ENCODE data around the gene KCNG1.
"Not testable (repeated sequence)": the region's sequence is repeated elsewhere in the genome, so short reads cannot be mapped to it uniquely, and the experiment has no call there.

KCNG1 gene

GRCh38 chr20:50980851-50981713 is 41.8 kb downstream of the KCNG1 start:
- peak; percentile 55 for DNase-seq

- peak; percentile 24 for DNase-seq
Measured at GRCh38 chr20:50980071-50980681, 42.7 kb downstream of the KCNG1 start.

DNA sequence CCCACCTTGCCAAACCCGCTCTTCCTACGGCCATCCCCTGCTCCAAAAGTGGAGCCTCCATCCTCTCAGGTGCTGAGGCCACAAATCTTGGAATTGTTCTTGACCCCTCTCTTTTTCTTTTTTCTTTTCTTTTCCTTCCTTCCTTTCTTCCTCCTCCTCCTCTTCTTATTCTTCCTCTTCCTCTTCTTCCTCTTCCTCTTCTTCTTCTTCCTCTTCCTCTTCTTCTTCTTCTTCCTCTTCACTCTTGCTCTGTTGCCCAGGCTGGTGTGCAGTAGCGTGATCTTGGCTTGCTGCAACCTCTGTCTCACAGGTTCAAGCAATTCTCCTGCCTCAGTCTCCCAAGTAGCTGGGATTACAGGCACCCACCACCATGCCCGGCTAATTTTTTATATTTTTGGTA is 44.4 kb downstream of the KCNG1 start:
- not testable (repeated sequence) for DNase-seq

- DNase-seq, result no peak
Measured at GRCh38 chr20:50977066-50978021, 45.6 kb downstream of the KCNG1 start.

GRCh38 chr20:50975701-50976330 is 47.1 kb downstream of the KCNG1 start:
- no peak for DNase-seq

DNA sequence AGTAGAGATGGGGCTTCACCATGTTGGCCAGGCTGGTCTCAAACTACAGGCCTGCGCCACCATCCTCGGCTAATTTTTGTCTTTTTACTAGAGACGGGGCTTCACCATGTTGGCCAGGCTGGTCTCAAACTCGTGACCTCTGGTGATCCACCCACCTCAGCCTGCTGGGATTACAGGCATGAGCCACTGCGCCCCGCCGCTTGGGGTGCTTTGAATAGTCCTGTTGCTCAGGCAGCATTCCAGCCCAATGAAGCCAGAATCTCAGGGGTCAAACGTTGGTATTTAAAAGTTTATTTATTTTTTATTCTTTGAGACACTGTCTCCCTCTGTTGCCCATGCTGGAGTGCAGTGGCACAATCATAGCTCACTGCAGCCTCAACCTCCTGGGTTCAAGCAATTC is 53.0 kb downstream of the KCNG1 start:
- no peak for DNase-seq

DNA sequence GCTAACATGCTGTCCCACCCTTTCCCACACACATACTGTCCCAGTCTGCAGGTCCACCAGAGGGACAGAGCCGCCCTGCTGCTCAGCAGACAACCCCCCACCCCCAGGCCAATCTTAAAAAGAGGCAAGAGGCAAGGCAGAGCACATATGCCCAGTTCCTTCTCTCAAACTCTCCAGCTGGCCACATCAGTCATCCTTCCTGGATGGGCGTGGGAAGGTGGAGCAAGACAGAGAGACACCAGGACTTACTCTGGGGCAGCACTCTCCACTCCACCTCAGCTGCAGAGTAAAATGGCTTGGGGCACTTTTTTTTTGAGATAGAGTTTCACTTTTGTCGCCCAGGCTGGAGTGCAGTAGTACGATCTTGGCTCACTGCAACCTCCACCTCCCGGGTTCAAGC is 53.5 kb downstream of the KCNG1 start:
- DNase-seq, result no peak

DNA sequence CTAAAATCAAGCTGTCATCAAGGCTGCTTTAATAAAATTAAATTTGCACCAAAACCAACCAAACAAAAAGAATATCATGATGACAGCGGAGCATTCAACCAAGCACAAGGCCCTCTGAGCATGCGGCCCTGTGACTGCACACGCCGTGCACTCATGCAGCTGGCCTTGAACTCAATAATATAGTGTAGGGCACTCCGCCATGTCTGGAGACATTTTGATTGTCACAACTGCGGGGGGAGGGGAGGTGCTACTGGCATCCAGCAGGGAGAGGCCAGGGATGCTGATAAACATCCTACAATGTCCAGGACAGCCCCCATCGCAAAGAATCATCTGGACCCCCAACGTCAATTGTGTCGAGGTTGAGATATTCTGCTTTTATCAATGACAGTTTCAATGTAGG is 54.6 kb downstream of the KCNG1 start:
- no peak for DNase-seq

DNA sequence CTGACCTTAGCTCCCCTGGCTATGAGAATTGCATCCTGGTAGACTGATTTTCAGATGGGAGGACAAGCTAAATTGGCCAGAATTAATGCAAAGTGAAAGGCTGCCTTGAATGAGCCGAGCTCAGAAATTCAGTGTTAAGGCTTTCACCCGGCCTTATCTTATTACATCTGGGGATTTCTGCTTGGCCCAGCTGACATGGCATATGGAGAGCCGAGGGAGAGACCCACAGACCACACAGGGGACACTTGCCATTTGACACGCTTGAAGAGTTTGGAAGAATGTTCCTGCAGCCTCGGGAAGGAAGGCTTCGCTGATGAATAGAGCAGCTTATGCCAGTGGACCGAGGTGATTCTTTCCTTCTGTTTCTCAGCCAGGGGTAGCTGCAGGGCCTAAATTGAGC is 55.3 kb downstream of the KCNG1 start:
- DNase-seq, result no peak

- DNase-seq, result no peak
Measured at GRCh38 chr20:50959543-50960126, 63.3 kb downstream of the KCNG1 start.

- peak; percentile 86 for DNase-seq
Measured at GRCh38 chr20:50958615-50959542, 64.0 kb downstream of the KCNG1 start, which contains the start of gene MOCS3. TSS of gene MOCS3 (plus strand) at chr20:50958818. CDS start at chr20:50958843, 25 bp downstream.

- DNase-seq, result peak; percentile 90
Measured at GRCh38 chr20:50957798-50958614, 64.9 kb downstream of the KCNG1 start, which contains the start of gene DPM1. TSS of gene DPM1 (minus strand) at chr20:50958532. CDS start at chr20:50958523, 9 bp downstream.

GRCh38 chr20:50957276-50957675 is 65.6 kb downstream of the KCNG1 start:
- DNase-seq, result no peak

- DNase-seq, result no peak
Measured at GRCh38 chr20:50953821-50954220, 69.1 kb downstream of the KCNG1 start.
